Mesothelial cell of epicardium (in vitro differentiated cells): ENCODE measurements around the gene SMG6. TPM values are rescaled to one million over a fixed set of nuclear protein-coding genes. Genes with fewer than 3 reads are reported as not detected.

Experiments used
- DNase-seq, 2 experiments: peaks; one replicate each; pipeline ENCODE4 v3.0.0; 2021; ENCODE audit warnings: low spot score in 2 of 2; ENCODE audit not compliant: unreplicated experiment in 2 of 2
- H3K27ac Mint-ChIP-seq: 2 replicates; pipeline ENCODE4 v1.8.0; 2021; ENCODE audit warnings: mixed read lengths
- H3K27me3 Mint-ChIP-seq: 2 replicates; pipeline ENCODE4 v1.8.0; 2021; ENCODE audit warnings: low read depth, mixed read lengths
- H3K36me3 Mint-ChIP-seq: 2 replicates; pipeline ENCODE4 v1.8.0; 2021; ENCODE audit warnings: mixed read lengths
- H3K4me1 Mint-ChIP-seq: 2 replicates; pipeline ENCODE4 v1.8.0; 2021; ENCODE audit warnings: mixed read lengths
- H3K4me3 Mint-ChIP-seq: 2 replicates; pipeline ENCODE4 v1.8.0; 2021; ENCODE audit warnings: mild to moderate bottlenecking, moderate library complexity, mixed read lengths
- H3K9me3 Mint-ChIP-seq: 2 replicates; pipeline ENCODE4 v1.8.0; 2021; ENCODE audit warnings: mixed read lengths
- total RNA-seq: library from RNA; stranded (reverse); gene quantifications from 3 replicates; pipeline ENCODE4 v1.2.1, GENCODE V29; 2021
- TF ChIP-seq, protein P1 (sequence below): fragments of 200-600 bp; sonication (generic); IDR thresholded peaks from one replicate; pipeline ENCODE4 v1.5.0; 2021; ENCODE audit warnings: antibody characterized with exemption; ENCODE audit not compliant: unreplicated experiment

SMG6 gene
- total RNA-seq, 1 donor from 2014 or later: 58.3 TPM

DNA sequence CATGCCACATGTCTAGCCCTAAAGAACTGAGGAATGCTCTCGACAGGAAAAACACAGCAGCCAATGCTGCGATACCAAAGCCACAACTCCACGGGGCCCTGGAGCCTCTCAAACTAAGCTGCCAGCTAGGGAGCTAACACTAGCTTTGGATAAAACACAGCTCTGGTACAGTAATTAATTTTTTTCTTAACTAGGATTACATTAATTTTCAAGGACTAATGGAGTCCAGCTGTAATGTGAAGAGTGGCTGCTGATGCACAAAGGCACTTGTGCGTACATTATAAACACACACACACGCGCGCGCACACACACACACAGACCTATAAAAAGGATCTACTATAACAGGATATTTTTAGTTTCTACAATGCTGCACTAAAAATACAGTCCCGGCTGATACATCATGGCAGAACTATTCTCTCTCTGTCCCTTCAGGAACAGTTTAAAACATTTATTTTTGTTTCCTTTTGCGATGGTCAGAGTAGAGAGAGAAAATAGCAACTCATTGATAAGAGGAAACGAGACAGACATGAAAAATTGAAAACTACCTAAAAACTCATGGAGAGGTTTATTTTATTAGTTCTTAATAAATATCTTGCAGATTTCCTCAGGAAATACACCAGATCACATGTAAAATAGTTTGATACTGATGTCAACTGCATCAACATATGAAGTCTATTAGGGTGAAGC is 88.5 kb downstream of the SMG6 start:
- DNase-seq: no peak
- H3K36me3 Mint-ChIP-seq: peaks cover 6% of the 10 kb centered on the region
- H3K27me3 Mint-ChIP-seq: no peaks in the 10 kb centered on the region
- TF ChIP-seq, protein P1, sequence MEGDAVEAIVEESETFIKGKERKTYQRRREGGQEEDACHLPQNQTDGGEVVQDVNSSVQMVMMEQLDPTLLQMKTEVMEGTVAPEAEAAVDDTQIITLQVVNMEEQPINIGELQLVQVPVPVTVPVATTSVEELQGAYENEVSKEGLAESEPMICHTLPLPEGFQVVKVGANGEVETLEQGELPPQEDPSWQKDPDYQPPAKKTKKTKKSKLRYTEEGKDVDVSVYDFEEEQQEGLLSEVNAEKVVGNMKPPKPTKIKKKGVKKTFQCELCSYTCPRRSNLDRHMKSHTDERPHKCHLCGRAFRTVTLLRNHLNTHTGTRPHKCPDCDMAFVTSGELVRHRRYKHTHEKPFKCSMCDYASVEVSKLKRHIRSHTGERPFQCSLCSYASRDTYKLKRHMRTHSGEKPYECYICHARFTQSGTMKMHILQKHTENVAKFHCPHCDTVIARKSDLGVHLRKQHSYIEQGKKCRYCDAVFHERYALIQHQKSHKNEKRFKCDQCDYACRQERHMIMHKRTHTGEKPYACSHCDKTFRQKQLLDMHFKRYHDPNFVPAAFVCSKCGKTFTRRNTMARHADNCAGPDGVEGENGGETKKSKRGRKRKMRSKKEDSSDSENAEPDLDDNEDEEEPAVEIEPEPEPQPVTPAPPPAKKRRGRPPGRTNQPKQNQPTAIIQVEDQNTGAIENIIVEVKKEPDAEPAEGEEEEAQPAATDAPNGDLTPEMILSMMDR: no peak
- no peaks in the 10 kb centered on the region for H3K9me3 Mint-ChIP-seq
- H3K4me3 Mint-ChIP-seq: peak overlapping the region; percentile 55
- peak overlapping the region; percentile 98 for H3K27ac Mint-ChIP-seq
- H3K4me1 Mint-ChIP-seq: peaks cover 65% of the 10 kb centered on the region

DNA sequence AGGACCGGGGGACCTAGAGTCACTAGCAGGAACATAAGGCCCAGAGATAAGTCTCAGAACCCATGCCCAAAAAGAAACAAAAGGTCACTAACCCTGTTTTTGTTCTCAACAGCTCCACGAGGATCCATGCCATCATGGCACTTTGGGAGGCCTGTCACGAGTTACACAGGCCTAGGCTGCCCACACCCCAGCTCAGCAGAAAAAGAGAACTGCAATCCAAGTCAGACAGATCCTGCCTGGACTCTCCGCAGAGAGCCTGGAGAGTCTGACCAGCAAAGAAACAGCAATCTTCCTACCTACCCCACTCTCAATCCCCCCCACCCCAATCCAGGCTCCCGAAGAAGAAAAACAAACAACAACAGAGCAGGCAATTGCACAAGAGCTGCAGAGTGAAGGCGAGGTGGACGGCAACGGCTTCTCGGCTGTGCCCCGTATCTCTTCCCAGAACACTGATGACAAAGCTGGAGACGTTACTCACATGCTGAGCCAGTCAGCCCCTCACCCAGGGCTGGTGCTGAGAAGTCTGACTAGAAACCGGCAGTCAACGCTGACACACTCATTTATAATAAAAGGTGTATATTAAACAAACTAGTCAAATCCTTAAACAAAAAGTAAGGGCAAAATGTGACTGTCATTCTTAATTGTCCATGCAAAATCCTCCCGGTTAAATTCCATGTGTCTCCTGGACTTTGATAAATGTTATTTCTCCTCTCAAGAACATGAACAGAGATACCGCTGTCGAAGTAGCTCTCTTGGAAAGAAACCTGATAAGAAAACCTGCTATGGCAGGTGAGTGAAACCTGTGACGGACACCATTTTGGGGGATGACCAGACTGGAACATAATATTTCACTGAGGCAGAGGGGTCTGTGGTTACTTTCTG is 89.3 kb downstream of the SMG6 start:
- Mint-ChIP-seq H3K9me3 (no peaks in the 10 kb centered on the region), H3K4me1 (peaks cover 65% of the 10 kb centered on the region), H3K27me3 (no peaks in the 10 kb centered on the region), H3K36me3 (peaks cover 6% of the 10 kb centered on the region), H3K4me3 (peak overlapping the region; percentile 55), H3K27ac (peak overlapping the region; percentile 98)
- peak in 1 of 2 experiments; percentile 56 for DNase-seq
- TF ChIP-seq, protein P1: no peak

DNA sequence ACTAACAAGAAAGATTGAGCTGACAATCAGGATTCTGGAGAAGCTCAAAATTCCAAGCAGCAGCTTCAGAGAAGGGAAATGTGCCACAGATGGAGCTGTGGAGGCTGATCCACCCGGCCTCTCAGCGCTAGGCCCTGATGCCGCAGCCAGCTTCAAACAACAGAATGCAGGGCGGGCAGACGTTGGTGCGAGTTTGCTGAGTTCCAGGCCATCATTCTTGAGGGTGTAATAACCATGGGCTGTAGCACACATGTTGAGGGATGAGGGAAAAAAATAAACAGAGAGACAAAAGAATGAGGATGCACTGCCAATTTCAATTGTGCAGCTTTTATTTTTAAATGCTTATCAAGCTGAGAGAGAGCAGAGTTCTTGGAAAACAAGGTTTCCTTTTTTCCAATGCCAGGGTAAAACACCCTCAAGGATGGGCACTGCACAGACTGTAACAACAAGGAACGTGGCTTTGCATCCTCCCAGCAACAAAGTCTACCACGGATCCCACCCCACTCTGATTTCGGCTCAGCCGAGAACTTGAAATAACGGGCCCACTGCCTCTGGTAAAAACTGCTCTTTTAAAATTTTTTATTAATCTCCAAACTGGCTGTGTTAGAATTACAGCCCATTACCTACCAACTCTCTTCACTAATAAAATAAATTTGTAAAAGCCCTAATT is 90.2 kb downstream of the SMG6 start:
- no peaks in the 10 kb centered on the region for H3K27me3 Mint-ChIP-seq
- H3K4me3 Mint-ChIP-seq: peak overlapping the region; percentile 55
- H3K4me1 Mint-ChIP-seq: peaks cover 67% of the 10 kb centered on the region
- peak overlapping the region; percentile 98 for H3K27ac Mint-ChIP-seq
- peaks cover 5% of the 10 kb centered on the region for H3K36me3 Mint-ChIP-seq
- DNase-seq: no peak
- TF ChIP-seq, protein P1: no peak
- H3K9me3 Mint-ChIP-seq: no peaks in the 10 kb centered on the region

DNA sequence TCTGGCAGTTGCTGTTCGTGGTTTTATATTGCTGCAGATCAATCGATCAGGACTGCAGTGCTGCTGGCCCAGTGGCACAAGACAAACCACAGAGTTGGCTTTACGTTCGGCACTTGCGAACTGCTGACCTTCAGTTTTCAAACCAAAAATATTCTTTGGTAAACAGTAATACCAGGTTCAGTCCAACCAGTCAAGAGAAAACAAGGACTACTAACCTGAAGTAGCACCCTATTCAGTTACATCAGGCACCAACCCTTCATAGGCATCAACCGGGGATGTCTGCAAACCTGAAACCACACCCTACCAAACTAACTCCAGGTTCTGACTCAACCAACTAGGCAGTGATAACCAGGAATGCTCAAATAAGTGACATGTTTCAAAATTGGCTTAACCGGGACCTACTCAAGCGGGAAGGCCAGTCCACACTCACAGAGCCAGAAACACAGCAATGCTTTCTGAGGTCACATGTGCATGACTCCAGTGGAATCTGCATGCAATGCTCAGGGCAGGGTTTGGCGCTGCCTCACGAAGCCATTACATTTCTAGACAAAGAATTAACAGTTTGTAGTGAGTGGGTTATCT is 91.1 kb downstream of the SMG6 start:
- H3K4me3 Mint-ChIP-seq: peak overlapping the region; percentile 15
- H3K4me1 Mint-ChIP-seq: peaks cover 75% of the 10 kb centered on the region
- TF ChIP-seq, protein P1: no peak
- H3K36me3 Mint-ChIP-seq: peaks cover 4% of the 10 kb centered on the region
- H3K27ac Mint-ChIP-seq: peak overlapping the region; percentile 98
- no peaks in the 10 kb centered on the region for H3K9me3 Mint-ChIP-seq
- no peak for DNase-seq
- H3K27me3 Mint-ChIP-seq: no peaks in the 10 kb centered on the region

DNA sequence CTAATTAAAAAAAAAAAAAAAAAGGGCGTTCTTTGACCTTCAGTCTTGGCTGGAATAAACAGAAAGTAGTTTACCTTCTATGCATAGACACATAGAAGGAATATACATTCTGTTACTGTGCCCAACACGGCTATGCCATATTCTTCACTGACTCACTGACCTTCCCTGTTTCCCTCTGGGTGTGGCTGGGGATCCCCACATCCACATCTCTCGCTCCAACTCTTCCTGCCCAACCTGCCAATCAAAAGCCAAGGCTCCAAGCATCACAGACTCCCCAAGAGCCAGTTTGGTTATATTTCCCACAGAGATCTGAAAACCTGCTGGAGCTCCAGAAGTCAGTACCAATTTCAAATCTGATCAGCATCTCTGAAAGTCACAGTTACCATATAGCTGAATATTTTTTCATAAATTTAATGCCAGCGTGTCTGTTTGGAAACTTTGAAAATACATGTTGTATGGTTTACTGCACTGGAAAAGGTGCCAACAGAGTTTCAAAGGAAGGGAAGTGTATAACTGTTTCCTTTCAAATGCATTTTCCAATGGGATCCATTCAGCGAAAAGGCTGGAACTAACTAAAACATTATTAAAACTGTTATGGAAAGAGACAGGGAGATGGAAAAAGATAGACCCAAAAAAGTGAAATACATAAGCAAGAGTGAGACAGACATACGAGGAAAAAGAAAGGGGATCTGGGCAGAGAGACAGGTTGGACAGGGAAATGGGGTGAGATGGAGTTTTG is 91.8 kb downstream of the SMG6 start:
- H3K4me3 Mint-ChIP-seq: no peak overlapping the region
- peaks cover 2% of the 10 kb centered on the region for H3K36me3 Mint-ChIP-seq
- DNase-seq: no peak
- no peaks in the 10 kb centered on the region for H3K9me3 Mint-ChIP-seq
- peaks cover 77% of the 10 kb centered on the region for H3K4me1 Mint-ChIP-seq
- peak overlapping the region; percentile 98 for H3K27ac Mint-ChIP-seq
- no peaks in the 10 kb centered on the region for H3K27me3 Mint-ChIP-seq
- TF ChIP-seq, protein P1: no peak
